ENCODE results near the gene PPP4R2.

Gene PPP4R2

GRCh38 chr3:72996473-72997333, at the start of gene PPP4R2:
TSS of gene PPP4R2 (plus strand) at chr3:72996811. CDS start at chr3:72997038, 227 bp downstream.
- DNase-seq (ENCODE audit: low read depth): peak; percentile 47

GRCh38 chr3:72947715-72948490, 48.7 kb upstream of the PPP4R2 start:
- DNase-seq (ENCODE audit: low read depth): no peak

- no peak for DNase-seq (ENCODE audit: low read depth)
These were observed 47.6 kb upstream of the PPP4R2 start for GRCh38 chr3:72949016-72949415.

- DNase-seq (ENCODE audit: low read depth): no peak
These were observed 46.2 kb upstream of the PPP4R2 start for GRCh38 chr3:72950372-72950771.

GRCh38 chr3:72950801-72951200, 45.8 kb upstream of the PPP4R2 start:
- DNase-seq (ENCODE audit: low read depth): no peak

GRCh38 chr3:72951259-72951722, 45.3 kb upstream of the PPP4R2 start:
- no peak for DNase-seq (ENCODE audit: low read depth)

- no peak for DNase-seq (ENCODE audit: low read depth)
These were observed 43.2 kb upstream of the PPP4R2 start for GRCh38 chr3:72953325-72953956.

- DNase-seq (ENCODE audit: low read depth): no peak
These were observed 39.3 kb upstream of the PPP4R2 start for GRCh38 chr3:72957297-72957696.

- DNase-seq (ENCODE audit: low read depth): no peak
These were observed 37.3 kb upstream of the PPP4R2 start for GRCh38 chr3:72959336-72959735.

- DNase-seq (ENCODE audit: low read depth): no peak
These were observed 35.6 kb upstream of the PPP4R2 start for GRCh38 chr3:72960812-72961518.

GRCh38 chr3:72961752-72962151, 34.9 kb upstream of the PPP4R2 start:
- DNase-seq (ENCODE audit: low read depth): no peak

GRCh38 chr3:72962317-72962716, 34.3 kb upstream of the PPP4R2 start:
- DNase-seq (ENCODE audit: low read depth): no peak

GRCh38 chr3:72964633-72965032, 32.0 kb upstream of the PPP4R2 start:
- DNase-seq (ENCODE audit: low read depth): no peak

- DNase-seq (ENCODE audit: low read depth): no peak
These were observed 28.3 kb upstream of the PPP4R2 start for GRCh38 chr3:72968266-72968664.

- DNase-seq (ENCODE audit: low read depth): no peak
These were observed 26.8 kb upstream of the PPP4R2 start for GRCh38 chr3:72969766-72970165.

- DNase-seq (ENCODE audit: low read depth): no peak
These were observed 25.7 kb upstream of the PPP4R2 start for GRCh38 chr3:72970942-72971341.

GRCh38 chr3:72972706-72973030, 23.9 kb upstream of the PPP4R2 start:
- DNase-seq (ENCODE audit: low read depth): no peak

- no peak for DNase-seq (ENCODE audit: low read depth)
These were observed 23.4 kb upstream of the PPP4R2 start for GRCh38 chr3:72973031-72973723.

- DNase-seq (ENCODE audit: low read depth): no peak
These were observed 22.8 kb upstream of the PPP4R2 start for GRCh38 chr3:72973786-72974185.

GRCh38 chr3:72974956-72975355, 21.7 kb upstream of the PPP4R2 start:
- no peak for DNase-seq (ENCODE audit: low read depth)

GRCh38 chr3:72976281-72976741, 20.3 kb upstream of the PPP4R2 start:
- DNase-seq (ENCODE audit: low read depth): peak; percentile 63

All from GM04503 (cell line).